Measurements from ENCODE around the gene CCDC33. TPM values are rescaled to one million over a fixed set of nuclear protein-coding genes. Genes with fewer than 3 reads are reported as not detected.

CCDC33 gene
- total and polyA plus RNA-seq, 2 experiments from 2014 or later = 0.63 to 0.86 TPM

DNA sequence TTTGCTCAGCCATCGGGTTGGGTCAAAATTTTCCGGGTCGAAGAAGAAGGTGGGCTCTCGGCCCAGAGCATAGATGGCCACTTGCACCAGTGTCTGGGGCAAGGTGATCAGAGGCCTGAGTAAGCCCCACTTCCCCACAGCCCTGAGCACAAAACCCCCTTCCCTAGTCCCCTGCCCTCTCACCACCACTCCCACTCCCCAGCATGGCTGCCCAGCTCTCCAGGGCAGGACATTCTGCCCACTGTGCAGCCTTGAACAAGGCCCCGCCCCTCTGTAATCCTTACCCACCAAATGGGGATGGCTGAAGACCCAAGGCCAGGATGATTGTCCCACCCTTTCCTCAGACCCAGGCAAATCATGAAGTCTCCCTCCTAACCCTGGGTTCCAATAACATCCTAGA is 102.5 kb downstream of the CCDC33 start:
- TF ChIP-seq EZH2 (IDR thresholded peaks at IDR 0.05; ENCODE audit: borderline replicate concordance) = no peak
- TF ChIP-seq, protein P1, sequence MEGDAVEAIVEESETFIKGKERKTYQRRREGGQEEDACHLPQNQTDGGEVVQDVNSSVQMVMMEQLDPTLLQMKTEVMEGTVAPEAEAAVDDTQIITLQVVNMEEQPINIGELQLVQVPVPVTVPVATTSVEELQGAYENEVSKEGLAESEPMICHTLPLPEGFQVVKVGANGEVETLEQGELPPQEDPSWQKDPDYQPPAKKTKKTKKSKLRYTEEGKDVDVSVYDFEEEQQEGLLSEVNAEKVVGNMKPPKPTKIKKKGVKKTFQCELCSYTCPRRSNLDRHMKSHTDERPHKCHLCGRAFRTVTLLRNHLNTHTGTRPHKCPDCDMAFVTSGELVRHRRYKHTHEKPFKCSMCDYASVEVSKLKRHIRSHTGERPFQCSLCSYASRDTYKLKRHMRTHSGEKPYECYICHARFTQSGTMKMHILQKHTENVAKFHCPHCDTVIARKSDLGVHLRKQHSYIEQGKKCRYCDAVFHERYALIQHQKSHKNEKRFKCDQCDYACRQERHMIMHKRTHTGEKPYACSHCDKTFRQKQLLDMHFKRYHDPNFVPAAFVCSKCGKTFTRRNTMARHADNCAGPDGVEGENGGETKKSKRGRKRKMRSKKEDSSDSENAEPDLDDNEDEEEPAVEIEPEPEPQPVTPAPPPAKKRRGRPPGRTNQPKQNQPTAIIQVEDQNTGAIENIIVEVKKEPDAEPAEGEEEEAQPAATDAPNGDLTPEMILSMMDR (IDR thresholded peaks at IDR 0.05; ENCODE audit: poor library complexity) = no peak
- TF ChIP-seq EZH2phosphoT487 (IDR thresholded peaks at IDR 0.05; ENCODE audit: low read depth, severe bottlenecking, unreplicated experiment) = no peak
- no peaks in the 10 kb centered on the region for H3K4me1 ChIP-seq (ENCODE audit: insufficient read depth)
- no peaks in the 10 kb centered on the region for H3K9me3 ChIP-seq (ENCODE audit: low read depth)
- no peak overlapping the region for H2AFZ ChIP-seq
- no peak overlapping the region for H3K27ac ChIP-seq
- no peaks in the 10 kb centered on the region for H3K27me3 ChIP-seq
- no peaks in the 10 kb centered on the region for H3K36me3 ChIP-seq (replicated peaks; ENCODE audit: insufficient read depth, low read depth)
- H3K4me2 ChIP-seq = no peak overlapping the region
- WGBS (ENCODE audit: low lambda C conversion rate, missing lambda C conversion rate) = 95% methylated on average over 5 of the region's 5 CpGs
- H4K20me1 ChIP-seq (ENCODE audit: insufficient read depth, poor library complexity, severe bottlenecking) = no peaks in the 10 kb centered on the region
- DNase-seq (ENCODE audit: low spot score) = no peak
- H3K9me2 ChIP-seq (replicated peaks; ENCODE audit: insufficient read depth) = no peaks in the 10 kb centered on the region
- H3K79me2 ChIP-seq = no peaks in the 10 kb centered on the region
- H3K4me3 ChIP-seq = no peak overlapping the region

DNA sequence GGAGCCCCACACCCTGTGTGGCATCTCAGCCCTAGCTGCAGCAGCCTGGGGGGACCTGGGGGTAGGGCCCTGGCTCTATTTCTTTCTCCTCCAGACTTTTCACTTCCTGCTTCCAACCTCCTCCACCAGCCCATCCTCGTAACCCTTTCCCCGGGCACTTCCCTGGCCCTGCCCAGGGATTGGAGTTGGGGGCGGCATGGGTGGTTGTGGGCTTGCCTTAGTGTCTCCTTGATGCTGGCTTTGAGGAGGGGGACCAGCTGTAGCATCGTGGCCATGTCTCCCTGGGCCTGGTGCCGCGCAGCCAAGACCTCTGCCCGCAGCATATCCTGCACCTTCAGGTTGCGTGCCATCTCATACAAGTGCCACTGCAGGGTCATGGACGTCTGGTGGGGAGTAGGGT is 103.2 kb downstream of the CCDC33 start:
- Histone ChIP-seq H3K4me2 (no peak overlapping the region), H3K27me3 (no peaks in the 10 kb centered on the region), H3K9me2 (replicated peaks; ENCODE audit: insufficient read depth) (no peaks in the 10 kb centered on the region), H4K20me1 (ENCODE audit: insufficient read depth, poor library complexity, severe bottlenecking) (no peaks in the 10 kb centered on the region), H3K9me3 (ENCODE audit: low read depth) (no peaks in the 10 kb centered on the region), H3K27ac (no peak overlapping the region), H3K4me3 (no peak overlapping the region), H3K4me1 (ENCODE audit: insufficient read depth) (no peaks in the 10 kb centered on the region), H3K36me3 (replicated peaks; ENCODE audit: insufficient read depth, low read depth) (no peaks in the 10 kb centered on the region), H3K79me2 (no peaks in the 10 kb centered on the region), H2AFZ (no peak overlapping the region)
- 94% methylated on average over 9 of the region's 9 CpGs for WGBS (ENCODE audit: low lambda C conversion rate, missing lambda C conversion rate)
- TF ChIP-seq EZH2phosphoT487 (IDR thresholded peaks at IDR 0.05; ENCODE audit: low read depth, severe bottlenecking, unreplicated experiment) (no peak), EZH2 (IDR thresholded peaks at IDR 0.05; ENCODE audit: borderline replicate concordance) (no peak)
- TF ChIP-seq, protein P1 (IDR thresholded peaks at IDR 0.05; ENCODE audit: poor library complexity) = no peak
- no peak for DNase-seq (ENCODE audit: low spot score)

DNA sequence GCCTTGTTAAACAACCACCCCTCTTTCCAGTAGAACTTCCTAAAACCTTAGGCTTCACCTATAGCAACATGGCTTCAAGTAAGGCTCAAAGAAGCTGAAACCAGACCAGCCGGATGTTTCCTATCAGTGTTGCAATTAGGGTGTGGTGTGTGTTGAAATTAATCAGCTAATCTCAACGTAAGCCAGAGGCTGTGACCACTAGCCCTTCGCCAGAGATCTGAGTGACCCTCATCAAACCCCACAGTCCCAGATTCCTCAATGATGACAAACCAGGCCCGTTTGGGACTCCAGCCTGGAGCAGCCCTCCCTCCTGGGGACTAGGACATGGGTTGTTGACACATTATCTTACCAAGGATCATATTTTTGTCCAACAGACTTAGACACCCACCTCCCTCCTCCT is 104.0 kb downstream of the CCDC33 start:
- 39% methylated on average over 4 of the region's 4 CpGs for WGBS (ENCODE audit: low lambda C conversion rate, missing lambda C conversion rate)
- no peak for DNase-seq (ENCODE audit: low spot score)
- no peaks in the 10 kb centered on the region for H3K9me3 ChIP-seq (ENCODE audit: low read depth)
- TF ChIP-seq, protein P1 (IDR thresholded peaks at IDR 0.05; ENCODE audit: poor library complexity) = no peak
- TF ChIP-seq EZH2 (IDR thresholded peaks at IDR 0.05; ENCODE audit: borderline replicate concordance) = no peak
- TF ChIP-seq EZH2phosphoT487 (IDR thresholded peaks at IDR 0.05; ENCODE audit: low read depth, severe bottlenecking, unreplicated experiment) = no peak
- no peaks in the 10 kb centered on the region for H3K79me2 ChIP-seq
- H3K27ac ChIP-seq = no peak overlapping the region
- no peaks in the 10 kb centered on the region for H3K36me3 ChIP-seq (replicated peaks; ENCODE audit: insufficient read depth, low read depth)
- no peak overlapping the region for H2AFZ ChIP-seq
- no peaks in the 10 kb centered on the region for H3K9me2 ChIP-seq (replicated peaks; ENCODE audit: insufficient read depth)
- H4K20me1 ChIP-seq (ENCODE audit: insufficient read depth, poor library complexity, severe bottlenecking) = no peaks in the 10 kb centered on the region
- H3K4me1 ChIP-seq (ENCODE audit: insufficient read depth) = no peaks in the 10 kb centered on the region
- H3K27me3 ChIP-seq = no peaks in the 10 kb centered on the region
- no peak overlapping the region for H3K4me2 ChIP-seq
- no peak overlapping the region for H3K4me3 ChIP-seq
